Gastrocnemius medialis (tissue), 4 donors: ENCODE results near the gene LGALS3BP.

Experiments used
- POLR2A ChIP-seq, 2 donors: fragments of 450-650 bp; IDR thresholded peaks; one replicate each; pipeline ENCODE4 v1.6.1; 2017; ENCODE audit warnings: antibody characterized with exemption in 2 of 2, mild to moderate bottlenecking in 2 of 2, moderate library complexity in 2 of 2
- TF ChIP-seq, protein P1 (sequence below), 5 experiments: fragments of 450-650 bp in 3 of 5; fragments of 200-600 bp in 2 of 5; sonication (generic) in 2 of 5; IDR thresholded peaks in 4 of 5; conservative IDR thresholded peaks in 1 of 5; 1 replicate in 4 of 5; 2 replicates in 1 of 5; pipeline ENCODE4 v1.5.1; 2016 to 2019; ENCODE audit warnings: antibody characterized with exemption in 5 of 5, mild to moderate bottlenecking in 3 of 5, moderate library complexity in 3 of 5

- TF ChIP-seq, protein P1, sequence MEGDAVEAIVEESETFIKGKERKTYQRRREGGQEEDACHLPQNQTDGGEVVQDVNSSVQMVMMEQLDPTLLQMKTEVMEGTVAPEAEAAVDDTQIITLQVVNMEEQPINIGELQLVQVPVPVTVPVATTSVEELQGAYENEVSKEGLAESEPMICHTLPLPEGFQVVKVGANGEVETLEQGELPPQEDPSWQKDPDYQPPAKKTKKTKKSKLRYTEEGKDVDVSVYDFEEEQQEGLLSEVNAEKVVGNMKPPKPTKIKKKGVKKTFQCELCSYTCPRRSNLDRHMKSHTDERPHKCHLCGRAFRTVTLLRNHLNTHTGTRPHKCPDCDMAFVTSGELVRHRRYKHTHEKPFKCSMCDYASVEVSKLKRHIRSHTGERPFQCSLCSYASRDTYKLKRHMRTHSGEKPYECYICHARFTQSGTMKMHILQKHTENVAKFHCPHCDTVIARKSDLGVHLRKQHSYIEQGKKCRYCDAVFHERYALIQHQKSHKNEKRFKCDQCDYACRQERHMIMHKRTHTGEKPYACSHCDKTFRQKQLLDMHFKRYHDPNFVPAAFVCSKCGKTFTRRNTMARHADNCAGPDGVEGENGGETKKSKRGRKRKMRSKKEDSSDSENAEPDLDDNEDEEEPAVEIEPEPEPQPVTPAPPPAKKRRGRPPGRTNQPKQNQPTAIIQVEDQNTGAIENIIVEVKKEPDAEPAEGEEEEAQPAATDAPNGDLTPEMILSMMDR (IDR thresholded peaks at IDR 0.05 in 4 of 5, conservative IDR thresholded peaks at IDR 0.05 in 1 of 5), result no peak
- TF ChIP-seq POLR2A (IDR thresholded peaks at IDR 0.05), result no peak
Observed at GRCh38 chr17:79023180-79023705, 43.5 kb upstream of the LGALS3BP start.
